Left colon (tissue), 2 donors: ENCODE results near the gene RNASEH2B. TPM values are rescaled to one million over a fixed set of nuclear protein-coding genes. Genes with fewer than 3 reads are reported as not detected.

Source experiments
- ATAC-seq: fragments of 200-7000 bp; cut with Tn5 transposase; one replicate; pipeline ENCODE4 v1.9.1; 2020; ENCODE audit warnings: mild to moderate bottlenecking, moderate library complexity
- DNase-seq, 2 donors: peaks; one replicate each; pipeline ENCODE4 v3.0.0-alpha.2; 2020
- intact Hi-C, 2 donors: fragments of 100-400 bp; cut with DNase I in 1 of 2; cut with micrococcal nuclease in 1 of 2; formaldehyde crosslinking; loops; one replicate each; pipeline versions ENCODE4 v1.11.2 to v1.14.0; 2022; cut with DNase I, micrococcal nuclease
- total RNA-seq, 2 donors: library from RNA; stranded (reverse); fragmentation: NEBNext Ultra II Directional; extraction: Animal tissue kit (Norgen Biotek cat#: 25700); gene quantifications; one replicate each; pipeline ENCODE4 v1.2.1, GENCODE V29; 2021
- donor health status: DM: no; HTN: no; CAD: no.
- donor health status: DM: yes; HTN: yes; CAD: no.

The RNASEH2B gene
- total RNA-seq, 2 donors from 2014 or later: 21.1 to 26.0 TPM

DNA sequence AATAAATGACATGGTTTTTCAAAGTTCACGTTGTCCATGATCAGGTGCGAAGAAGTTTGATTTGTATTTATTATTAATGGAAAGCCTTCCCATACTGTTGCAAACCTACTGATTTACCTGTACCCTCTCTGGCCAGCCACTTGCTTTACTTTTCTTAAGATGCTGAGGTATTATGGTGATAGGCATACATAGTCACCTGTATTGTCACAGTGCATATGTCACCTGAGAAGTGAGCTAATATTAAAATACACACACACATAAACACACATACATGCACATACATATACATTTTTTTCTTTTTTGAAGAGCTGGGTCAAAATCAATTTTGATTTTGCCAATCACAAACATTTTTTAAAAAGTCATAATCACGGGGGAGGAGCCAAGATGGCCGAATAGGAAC, 72.1 kb downstream of the RNASEH2B start:
- ATAC-seq (no peak), DNase-seq (no peak)
- intact Hi-C loops: no loop called here

GRCh38 chr13:50989476-50989875, 79.9 kb downstream of the RNASEH2B start:
- ATAC-seq: no peak
- peak in 1 of 2 donors; percentile 18 for DNase-seq
- intact Hi-C loops: no loop called here

DNA sequence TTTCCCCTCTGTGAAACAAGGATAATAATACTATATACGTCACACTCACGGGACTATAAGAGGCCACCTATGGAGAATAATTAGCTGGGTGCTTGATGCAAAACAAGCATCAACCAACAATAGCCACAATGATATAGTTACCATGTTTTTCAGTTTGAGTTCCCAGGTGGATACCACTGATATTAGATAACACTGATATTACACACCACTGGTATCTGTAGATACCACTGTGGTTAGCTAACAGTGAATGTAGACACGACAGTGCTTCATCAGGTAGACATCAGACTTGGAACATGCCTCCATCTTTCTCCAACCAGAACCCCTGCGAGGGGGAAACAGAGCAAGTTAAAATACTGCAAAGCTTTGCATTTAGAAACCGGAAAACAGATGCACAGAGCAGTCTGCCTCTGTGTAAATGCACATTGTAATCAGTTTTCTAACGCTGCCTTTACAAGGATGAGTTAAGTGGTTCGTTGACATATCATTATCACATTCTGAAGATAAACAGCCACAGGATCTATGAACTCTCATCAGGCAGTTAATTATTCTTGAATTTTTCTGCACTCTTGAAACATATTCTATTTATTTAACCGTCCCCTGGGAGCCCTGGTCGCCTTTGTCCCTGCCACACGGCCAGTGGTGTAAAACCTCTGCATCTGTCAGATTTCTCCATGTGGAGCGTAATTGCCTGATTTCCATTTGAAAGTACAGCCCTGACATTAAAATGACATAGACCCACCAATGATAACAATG, 80.7 kb downstream of the RNASEH2B start:
- no peak for ATAC-seq
- intact Hi-C loops: no loop called here
- no peak for DNase-seq

- ATAC-seq: no peak
- peak; percentile 21 to 48 for DNase-seq
- intact Hi-C loops: no loop called here
These were observed 81.4 kb downstream of the RNASEH2B start for GRCh38 chr13:50990818-50991506.

GRCh38 chr13:50991579-50992521, 82.3 kb downstream of the RNASEH2B start:
- ATAC-seq: no peak
- intact Hi-C loops: no loop called here
- DNase-seq: no peak

GRCh38 chr13:50993371-50993770, 83.8 kb downstream of the RNASEH2B start:
- ATAC-seq: no peak
- DNase-seq: no peak
- intact Hi-C loops: no loop called here

- intact Hi-C loops: no loop called here
- DNase-seq (no peak), ATAC-seq (no peak)
These were observed 84.3 kb downstream of the RNASEH2B start for GRCh38 chr13:50993934-50994333.

- no peak for DNase-seq
- intact Hi-C loops: no loop called here
- no peak for ATAC-seq
These were observed 85.1 kb downstream of the RNASEH2B start for GRCh38 chr13:50994651-50995050.

DNA sequence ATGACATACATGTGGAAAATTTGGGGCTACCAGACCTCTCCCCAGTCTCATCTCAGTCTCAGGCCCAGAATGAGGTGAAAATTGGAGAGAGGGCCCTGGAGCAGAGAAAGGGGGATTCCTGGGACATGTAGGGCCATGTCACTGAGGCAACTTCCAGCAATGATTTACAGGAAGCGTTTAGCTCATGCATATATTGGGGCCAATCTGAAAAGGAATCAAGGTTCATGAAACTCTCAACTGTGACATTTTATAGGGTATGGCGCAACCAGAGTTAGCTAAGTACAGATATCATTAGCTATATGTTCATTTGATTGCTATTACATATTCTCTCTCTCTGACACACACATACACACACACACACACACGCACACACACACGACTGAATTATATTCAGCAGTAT, 86.3 kb downstream of the RNASEH2B start:
- no peak for DNase-seq
- no peak for ATAC-seq
- intact Hi-C loops: no loop called here

GRCh38 chr13:50998326-50998725, 88.7 kb downstream of the RNASEH2B start:
- no peak for DNase-seq
- ATAC-seq: no peak
- intact Hi-C loops: no loop called here

DNA sequence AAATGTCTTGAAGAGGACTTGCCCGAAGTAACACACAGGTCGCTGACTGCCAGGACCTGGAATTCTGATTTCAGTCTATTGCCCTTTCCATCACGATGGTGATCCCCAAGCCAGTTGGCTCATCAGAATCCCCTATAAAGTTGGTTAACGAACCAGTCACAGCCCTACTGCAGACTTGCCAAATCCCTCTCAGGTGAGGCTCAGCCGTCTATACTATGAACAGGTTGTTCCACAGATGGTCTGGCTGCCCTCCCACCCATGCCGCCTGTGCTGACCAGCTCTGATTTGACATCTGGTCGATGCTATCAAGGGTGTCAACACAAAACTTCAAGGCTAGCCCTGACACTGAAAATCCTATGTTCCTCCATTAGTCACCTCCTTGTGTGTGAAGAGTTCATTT, 90.0 kb downstream of the RNASEH2B start:
- intact Hi-C loops: no loop called here
- ATAC-seq (no peak), DNase-seq (no peak)

DNA sequence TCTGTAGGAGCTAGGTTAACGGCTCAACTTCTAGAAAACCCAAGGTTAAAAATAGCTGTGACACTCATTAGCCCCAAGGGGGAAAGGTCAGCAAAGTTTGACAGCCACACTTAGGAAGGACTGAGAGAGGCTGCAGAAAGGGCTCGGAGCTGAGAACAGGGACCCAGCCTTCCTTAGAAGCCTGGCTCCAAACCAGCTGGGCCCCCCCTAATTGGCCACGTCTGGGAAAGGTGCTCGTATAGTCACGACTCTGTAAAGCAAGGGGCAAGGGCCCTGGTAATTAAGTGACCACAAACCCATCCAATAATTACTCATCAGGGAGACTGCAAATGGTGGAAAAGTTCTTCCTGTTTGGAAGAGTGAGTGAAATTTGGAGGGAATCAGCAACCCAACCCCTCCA, 90.5 kb downstream of the RNASEH2B start:
- DNase-seq (no peak), ATAC-seq (no peak)
- intact Hi-C loops: no loop called here

DNA sequence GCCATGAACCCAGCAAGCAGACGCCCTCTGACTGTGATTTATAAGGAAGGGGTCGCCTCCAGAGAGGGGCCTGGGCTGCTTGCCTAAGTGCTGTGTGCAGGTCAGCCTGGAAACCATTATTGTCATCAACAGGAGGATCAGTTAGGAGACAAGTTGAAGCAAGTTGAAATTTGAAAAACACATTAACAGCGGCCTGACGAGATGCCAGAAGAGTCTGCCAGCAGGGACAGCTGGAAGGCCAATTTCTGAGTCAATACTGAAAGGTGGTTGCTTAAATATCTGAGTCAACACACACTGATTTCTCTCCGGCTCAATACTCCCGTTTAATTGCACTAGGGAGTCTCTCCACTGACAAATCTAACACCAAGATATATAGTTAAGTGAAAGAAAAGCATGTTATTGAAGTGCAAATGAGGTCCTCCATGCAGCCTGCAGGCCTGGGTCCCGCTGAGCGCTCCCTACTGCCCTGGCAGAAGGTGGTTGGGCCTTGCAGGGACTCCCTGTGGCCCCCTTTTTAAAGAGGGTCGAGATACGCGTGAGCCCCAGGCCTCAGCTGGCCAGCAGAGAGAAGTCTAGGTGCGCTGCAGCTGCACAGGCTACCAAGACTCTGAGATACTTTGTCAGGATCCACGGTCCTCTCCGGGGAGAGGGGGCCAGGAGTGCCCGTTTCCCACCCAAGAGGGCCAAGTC, 91.1 kb downstream of the RNASEH2B start:
- DNase-seq: no peak
- ATAC-seq: no peak
- intact Hi-C loops: no loop called here

GRCh38 chr13:51001335-51001734, 91.7 kb downstream of the RNASEH2B start:
- ATAC-seq (no peak), DNase-seq (no peak)
- intact Hi-C loops: no loop called here

DNA sequence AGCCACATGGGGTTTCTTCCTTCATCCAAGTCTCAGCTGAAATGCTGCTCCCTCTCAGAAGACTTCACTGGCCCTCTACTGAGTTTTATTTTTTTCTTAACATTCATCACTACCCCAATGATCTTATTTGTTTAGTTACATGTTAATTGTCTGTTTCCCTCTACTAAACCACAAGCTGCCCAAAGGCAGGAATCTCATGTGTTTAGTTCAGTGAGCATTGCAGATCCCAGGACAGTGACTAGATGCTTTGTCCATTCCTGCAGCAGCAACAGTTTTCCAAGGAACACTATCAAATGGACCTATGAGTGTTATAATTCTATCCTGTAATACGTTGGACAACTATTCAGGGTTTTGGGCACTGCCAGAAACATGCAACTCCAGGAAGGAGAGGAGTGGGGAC, 93.1 kb downstream of the RNASEH2B start:
- no peak for ATAC-seq
- no peak for DNase-seq
- intact Hi-C loops: no loop called here

DNA sequence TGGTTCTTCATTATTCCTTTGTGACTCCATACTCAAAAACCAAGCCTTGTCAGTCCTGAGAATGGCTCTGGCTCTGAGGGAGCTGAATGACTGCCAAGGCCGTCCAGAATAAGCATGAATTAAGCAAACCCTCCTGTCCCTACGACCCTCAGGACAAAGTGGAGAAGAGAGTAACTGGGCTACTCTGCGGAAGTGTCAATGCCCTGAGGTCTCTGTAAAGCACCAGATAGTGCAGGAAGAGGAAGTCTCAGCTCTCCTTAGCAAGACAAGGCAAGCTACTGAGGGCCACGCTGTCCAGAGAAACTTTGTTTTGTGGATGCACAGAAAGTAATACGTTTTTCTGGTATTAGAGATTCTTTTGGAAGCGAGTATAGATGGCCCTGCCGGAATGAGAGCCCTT, 94.1 kb downstream of the RNASEH2B start:
- no peak for DNase-seq
- intact Hi-C loops: no loop called here
- no peak for ATAC-seq

DNA sequence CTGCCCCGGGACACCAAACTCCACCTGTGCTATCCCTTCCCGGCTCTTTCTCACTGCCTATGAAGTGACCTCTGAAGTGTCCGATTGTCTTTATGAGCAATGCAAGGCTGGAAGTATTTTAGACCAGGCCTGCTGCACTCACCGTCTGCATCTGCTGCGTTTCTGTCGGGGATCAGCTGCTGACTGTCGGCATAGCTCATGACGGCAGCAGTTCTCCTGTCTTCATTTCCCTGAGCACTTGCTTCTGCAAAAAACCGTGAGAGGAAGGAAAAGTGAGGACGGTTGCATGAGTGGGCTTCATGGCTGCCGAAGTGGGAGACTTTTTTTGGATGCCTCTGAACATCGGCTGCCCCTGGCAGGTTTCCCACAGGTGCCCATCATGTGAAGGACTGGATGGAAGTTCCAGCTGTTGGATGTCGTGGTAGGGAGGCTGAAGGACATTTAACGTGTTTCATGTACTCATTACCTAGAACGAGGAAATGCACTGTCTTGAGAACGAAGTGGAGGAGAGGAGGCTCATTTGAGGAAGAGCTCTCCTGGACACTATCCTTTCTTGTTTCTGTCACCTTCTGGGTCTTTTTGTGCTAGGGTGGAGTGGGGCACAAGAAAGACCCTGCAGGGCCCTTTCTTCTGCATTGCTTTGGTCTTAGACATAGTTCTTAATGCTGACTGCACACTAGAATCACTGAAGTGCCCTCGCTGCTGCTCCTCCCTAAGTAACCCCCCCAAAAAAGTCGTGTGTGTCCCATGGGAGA, 94.7 kb downstream of the RNASEH2B start:
- ATAC-seq (no peak), DNase-seq (no peak)
- intact Hi-C loops: no loop called here

- DNase-seq: no peak
- intact Hi-C loops: no loop called here
- no peak for ATAC-seq
These were observed 95.4 kb downstream of the RNASEH2B start for GRCh38 chr13:51004918-51005460.
